GM12874 (cell line): Measurements from ENCODE around the gene SPRR3.

Experiments
- TF ChIP-seq, protein P1 (sequence below): IDR thresholded peaks from 2 replicates; pipeline ENCODE4 v1.5.1; 2011; ENCODE audit warnings: low read depth, mild to moderate bottlenecking, control low read depth, low read length, moderate library complexity; ENCODE audit not compliant: insufficient read depth

Gene SPRR3

DNA sequence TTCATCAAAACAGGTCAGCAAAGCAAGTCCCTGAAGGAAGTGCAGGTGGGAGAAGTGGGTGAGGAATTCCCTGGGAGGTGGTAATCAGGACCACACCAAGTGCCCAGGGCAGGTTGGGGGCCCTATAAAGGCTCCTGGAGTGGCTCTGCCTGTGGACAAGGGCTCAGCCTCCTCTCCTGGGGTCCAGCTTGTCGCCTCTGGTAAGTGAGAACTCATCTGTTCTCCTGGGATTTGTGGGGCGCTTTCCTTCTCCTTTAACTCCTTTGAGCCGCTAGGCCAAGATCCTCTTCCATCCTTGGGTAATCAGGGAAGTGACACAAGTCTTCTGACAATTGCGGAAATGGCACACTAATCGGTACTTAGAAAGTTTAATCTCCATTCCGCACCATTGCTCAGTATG, 31.1 kb upstream of the SPRR3 start, which contains the start of gene SPRR4:
Gene SPRR4, plus strand, starts transcription at position 154 of the 400 bp plus-strand sequence. CDS start 1,243 bp downstream, outside the sequence.
- TF ChIP-seq, protein P1, sequence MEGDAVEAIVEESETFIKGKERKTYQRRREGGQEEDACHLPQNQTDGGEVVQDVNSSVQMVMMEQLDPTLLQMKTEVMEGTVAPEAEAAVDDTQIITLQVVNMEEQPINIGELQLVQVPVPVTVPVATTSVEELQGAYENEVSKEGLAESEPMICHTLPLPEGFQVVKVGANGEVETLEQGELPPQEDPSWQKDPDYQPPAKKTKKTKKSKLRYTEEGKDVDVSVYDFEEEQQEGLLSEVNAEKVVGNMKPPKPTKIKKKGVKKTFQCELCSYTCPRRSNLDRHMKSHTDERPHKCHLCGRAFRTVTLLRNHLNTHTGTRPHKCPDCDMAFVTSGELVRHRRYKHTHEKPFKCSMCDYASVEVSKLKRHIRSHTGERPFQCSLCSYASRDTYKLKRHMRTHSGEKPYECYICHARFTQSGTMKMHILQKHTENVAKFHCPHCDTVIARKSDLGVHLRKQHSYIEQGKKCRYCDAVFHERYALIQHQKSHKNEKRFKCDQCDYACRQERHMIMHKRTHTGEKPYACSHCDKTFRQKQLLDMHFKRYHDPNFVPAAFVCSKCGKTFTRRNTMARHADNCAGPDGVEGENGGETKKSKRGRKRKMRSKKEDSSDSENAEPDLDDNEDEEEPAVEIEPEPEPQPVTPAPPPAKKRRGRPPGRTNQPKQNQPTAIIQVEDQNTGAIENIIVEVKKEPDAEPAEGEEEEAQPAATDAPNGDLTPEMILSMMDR, result no peak

DNA sequence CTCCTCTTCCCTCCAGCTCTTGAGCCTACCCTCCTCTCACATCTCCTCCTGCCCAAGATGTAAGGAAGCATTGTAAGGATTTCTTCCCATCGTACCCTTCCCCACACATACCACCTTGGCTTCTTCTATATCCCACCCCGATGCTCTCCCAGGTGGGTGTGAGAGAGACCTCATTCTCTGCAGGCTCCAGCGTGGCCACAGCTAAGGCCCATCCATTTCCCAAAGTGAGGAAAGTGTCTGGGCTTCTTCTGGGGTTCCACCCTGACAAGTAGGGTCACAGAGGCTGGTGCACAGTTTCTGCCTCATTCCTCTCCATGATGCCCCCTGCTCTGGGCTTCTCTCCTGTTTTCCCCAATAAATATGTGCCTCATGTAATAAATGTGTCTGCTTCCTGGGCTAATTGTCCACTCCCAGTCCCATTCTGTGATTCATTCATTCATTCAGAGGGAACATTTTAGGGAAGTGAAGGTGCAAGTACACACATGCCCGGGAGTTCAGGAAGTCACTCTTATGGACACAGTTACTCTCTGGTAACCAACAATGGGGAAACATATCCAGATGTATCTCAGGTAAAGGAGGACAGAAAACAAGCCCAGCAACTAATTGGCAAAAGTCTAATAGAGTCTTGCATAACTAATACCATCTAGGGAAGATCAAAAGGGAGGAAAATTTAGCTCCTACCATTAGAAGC, 29.2 kb upstream of the SPRR3 start:
- TF ChIP-seq, protein P1, result no peak

DNA sequence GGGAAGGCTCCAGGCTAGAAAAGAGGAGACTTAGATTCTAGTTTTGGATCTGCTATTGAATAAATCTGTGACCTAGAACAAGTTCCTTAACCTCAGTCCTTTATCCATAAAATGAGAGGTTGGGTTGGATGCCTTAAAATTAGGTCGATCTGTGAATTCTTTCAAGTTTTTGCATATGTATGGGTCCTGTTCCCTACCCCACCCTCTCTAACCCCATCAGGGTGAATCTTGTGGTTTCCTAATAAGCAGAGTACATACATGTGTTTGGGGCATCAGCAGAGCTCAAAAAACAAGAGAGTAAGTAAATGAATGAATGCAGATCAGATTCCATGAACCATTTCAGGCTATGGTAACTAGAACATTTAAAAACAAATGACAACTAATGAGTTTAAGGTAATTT, 24.9 kb upstream of the SPRR3 start:
- TF ChIP-seq, protein P1, result no peak

- TF ChIP-seq, protein P1, result no peak
These were observed 23.9 kb upstream of the SPRR3 start for GRCh38 chr1:152977614-152978013.

DNA sequence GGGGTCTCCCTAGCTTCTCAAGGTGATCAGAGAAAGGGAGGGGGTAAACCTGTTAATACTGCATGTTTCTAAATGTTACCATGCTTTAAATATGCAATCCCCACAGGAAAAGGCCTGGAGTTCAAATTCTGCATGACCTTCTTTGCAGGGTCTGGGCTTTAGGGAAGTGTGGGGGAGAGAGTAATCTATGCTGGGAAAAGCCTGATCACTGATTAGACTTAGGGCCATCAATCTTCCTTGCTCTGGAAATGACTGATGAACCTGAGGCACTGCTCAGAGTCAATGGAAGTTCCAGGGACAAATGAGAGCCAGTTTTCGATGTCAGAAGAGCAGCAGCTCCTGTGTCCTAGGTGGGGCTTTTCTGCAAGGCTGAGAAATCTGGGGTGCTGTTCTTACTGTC, 20.9 kb upstream of the SPRR3 start:
- TF ChIP-seq, protein P1, result no peak

DNA sequence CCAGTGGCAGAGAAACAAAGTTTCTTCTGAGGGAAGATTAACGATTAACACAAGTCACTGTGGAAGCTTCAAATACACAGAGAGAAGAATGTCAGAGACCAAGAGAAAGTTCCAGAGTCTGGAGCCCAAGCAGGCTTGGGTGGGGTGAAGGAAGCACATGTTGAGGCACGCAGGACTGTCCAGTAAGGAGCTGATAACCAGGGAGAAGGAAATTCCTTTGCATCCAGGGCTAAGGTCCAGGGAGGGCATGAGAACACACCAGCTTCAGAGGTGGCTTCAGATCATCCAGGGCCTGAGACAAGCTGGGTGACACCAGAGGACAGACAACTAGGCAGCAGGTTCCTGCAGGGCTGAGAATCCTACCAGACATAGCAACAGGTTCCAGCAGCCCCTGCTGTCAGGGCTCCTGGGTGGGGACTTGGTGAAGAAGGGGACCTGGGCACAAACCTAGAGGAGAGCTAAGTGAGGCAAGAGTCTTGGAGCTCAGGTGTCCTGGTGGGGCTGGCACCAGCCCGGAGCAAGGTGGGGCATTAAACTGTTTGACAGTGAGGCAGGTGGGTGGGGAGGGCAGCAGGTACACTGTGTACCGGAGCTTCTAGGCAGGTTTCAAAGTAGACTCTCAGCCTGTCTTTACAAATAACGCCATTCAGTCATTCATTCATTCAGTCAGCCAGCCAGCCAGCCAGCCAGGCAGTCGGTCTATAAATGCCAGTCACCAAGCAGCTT, 20.2 kb upstream of the SPRR3 start:
- TF ChIP-seq, protein P1, result no peak

DNA sequence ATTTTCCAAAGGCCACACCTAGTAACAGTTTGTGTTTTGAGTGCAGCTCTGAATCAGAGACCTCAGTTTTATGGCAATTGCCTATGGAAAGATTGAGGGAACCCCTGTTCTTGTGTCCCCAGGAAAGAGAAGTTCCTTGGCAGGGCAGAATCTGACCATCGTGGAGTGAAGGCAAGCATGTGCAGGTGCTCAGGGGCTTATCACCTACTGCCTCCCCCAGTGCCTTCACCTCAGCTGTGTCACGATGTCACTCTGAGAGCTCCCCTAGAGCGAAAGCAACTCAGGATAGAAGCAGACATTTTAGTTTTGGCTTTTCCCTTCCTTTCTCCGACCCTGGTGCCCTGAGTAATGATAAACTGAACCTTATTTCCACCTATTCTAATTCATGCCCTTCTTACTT, 19.5 kb upstream of the SPRR3 start:
- TF ChIP-seq, protein P1, result no peak
